ENCODE data around the gene PADI2.

DNA sequence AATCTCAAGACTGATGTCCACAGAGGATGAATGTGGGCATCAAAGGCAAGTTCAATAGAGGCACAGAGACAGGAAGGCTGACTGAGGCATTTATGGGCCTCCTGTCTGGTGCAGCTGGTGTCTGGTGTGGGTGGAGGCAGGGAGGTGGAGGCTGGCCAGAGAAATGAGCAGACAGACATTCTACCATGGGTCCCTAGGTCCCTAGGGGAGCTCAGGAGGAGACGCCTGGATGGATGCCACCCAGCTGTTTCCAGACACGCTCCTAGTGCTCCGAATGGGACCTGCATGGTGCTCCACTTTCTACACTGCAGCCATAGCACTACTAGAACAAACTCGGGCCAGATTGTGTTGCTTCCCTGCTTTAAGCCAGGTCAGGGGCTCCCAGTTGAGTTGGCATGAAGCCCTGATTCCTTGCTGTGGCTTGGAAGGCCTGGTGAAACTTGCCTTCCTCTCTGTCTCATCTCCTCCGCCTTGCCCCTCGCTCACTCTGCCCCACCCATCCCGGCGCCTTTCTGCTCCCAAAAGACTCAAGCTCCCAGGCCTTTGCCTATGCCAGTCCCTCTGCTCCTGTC lies 25.3 kb downstream of the PADI2 start:
- TF ChIP-seq, protein P1, sequence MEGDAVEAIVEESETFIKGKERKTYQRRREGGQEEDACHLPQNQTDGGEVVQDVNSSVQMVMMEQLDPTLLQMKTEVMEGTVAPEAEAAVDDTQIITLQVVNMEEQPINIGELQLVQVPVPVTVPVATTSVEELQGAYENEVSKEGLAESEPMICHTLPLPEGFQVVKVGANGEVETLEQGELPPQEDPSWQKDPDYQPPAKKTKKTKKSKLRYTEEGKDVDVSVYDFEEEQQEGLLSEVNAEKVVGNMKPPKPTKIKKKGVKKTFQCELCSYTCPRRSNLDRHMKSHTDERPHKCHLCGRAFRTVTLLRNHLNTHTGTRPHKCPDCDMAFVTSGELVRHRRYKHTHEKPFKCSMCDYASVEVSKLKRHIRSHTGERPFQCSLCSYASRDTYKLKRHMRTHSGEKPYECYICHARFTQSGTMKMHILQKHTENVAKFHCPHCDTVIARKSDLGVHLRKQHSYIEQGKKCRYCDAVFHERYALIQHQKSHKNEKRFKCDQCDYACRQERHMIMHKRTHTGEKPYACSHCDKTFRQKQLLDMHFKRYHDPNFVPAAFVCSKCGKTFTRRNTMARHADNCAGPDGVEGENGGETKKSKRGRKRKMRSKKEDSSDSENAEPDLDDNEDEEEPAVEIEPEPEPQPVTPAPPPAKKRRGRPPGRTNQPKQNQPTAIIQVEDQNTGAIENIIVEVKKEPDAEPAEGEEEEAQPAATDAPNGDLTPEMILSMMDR (conservative IDR thresholded peaks at IDR 0.05; ENCODE audit: low read depth, low read length): no peak
- TF ChIP-seq EZH2 (IDR thresholded peaks at IDR 0.05; ENCODE audit: borderline replicate concordance, low read depth, low read length, poor library complexity, severe bottlenecking): no peak
